TTC549 (cell line): ENCODE measurements around the gene STIM1.
"Not testable (repeated sequence)": the region's sequence is repeated elsewhere in the genome, so short reads cannot be mapped to it uniquely, and the experiment has no call there.

ENCODE experiments used
- FAIRE-seq: peaks from 2 replicates; lab custom pipeline; 2012; peaks lifted over from hg19 to GRCh38; lab: Jason Lieb, UNC

Gene STIM1

DNA sequence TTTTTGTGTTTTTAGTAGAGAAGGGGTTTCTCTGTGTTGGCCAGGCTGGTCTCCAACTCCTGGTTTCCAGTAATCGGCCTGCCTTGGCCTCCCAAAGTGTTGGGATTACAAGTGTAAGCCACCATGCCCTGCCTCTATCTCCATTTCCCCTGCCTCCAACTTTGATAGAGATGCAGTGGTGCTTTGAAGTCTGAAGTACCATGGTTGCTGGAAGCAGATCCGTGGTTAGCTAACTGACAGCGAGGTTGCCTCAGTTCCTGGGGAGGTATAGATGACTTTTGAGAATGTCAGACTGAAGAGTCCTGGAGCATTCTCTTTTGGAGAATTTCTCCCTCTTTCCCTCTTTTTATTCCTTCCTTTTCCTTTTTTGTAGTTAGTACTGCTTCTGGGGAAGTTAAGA lies 127.6 kb downstream of the STIM1 start:
- FAIRE-seq: no peak

DNA sequence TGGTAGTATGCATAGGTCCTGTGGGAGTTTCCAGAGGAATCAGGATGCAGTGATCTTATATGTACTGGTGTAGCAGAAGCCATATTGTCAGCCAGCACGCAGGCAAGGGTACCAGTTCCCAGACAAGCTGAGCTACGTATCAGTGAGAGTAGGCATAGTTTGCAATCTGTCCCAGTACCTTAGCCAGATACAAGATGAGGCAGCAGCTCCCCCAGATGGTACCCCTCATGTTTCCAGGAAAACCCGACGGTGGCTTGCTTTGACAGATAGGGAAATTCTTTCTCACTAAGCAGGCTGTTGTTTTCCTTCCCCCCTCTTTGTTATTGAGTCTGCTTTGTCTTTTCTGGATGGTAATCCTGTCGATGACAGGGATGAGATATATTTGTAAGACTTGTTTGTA lies 129.4 kb downstream of the STIM1 start:
- FAIRE-seq: no peak

DNA sequence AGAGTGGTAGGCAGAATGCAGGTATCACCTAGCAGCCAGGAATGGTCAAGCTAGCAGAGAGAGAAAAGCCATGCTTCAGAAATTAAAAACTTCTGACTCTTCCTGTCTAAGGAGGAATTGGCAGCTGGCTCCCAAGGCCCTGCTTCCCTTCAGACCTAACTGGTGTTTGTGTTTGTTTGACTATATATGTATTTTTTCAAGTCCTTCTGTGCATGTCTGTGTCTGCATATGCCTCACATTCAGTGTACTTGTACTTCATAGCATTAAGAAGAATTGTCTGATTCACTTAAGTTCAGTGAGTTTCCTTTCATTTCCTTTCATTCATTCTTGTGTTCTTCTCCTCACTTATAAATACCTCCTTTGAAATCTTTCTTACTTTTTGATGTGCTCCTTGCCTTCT lies 130.2 kb downstream of the STIM1 start:
- no peak for FAIRE-seq

DNA sequence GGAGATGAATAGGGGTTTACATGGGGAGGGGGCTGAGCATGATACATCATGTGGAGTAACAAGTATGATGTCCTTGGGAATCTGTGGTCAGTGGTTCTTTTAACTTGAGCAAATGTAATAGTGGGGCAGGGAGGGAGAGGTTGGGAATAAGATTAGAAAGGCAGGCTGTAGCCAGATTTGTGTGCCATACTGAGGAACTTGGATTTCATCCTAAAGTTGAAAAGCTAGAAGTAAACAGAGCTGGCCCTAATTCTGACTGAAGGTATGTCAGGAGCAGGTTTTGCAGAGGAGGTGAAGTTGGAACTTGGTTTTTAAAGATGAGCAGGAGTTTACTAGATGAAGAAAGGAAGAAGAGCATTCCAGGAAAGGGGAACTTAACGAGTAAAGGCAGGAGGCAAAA lies 130.8 kb downstream of the STIM1 start:
- no peak for FAIRE-seq

DNA sequence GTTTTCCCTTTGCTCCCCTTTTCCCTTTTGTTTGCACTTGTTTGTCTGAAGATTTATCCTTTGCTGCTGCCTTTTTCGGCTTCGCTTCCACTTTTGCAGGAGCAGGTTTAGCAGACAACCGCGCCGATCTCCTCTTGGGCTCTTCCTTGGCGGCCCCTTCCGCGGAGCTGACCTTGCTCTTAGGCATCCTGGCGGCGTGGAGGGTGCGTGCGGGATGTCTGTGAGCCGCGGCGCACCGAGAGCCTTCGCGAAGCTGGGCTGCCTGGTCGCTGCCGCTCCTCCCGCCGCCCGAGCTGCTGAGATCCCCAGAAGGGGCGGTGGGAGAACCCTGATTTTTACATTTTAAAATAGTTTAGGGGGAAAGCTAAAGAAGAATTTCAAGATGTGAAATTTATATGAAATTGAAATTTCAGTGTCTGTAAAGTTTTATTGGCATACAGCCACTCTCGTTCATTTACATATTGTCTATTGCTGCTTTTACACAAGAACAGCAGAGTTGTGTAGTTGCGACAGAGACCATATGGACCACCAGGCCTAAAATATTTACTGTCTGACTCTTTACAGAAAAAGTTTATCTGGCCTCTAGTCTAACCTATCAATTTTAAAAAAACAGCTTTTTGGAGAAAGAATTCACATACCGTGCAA lies 133.9 kb downstream of the STIM1 start:
- FAIRE-seq: no peak

DNA sequence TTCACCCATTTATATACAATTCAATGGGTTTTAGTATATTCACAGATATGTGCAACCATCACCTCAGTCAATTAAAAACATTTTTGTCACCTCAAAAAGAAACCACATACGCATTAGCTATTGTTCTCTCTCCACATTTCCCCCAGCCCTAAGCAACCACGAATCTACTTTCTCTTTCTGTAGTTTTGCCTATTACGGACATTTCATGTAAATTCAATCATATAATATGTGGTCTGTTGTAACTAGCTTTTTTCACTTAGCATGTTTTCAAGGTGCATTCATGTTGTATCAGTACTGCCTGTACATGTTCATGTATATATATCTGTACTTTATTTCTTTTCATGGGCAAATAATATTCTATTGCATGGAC lies 134.4 kb downstream of the STIM1 start:
- FAIRE-seq: no peak

DNA sequence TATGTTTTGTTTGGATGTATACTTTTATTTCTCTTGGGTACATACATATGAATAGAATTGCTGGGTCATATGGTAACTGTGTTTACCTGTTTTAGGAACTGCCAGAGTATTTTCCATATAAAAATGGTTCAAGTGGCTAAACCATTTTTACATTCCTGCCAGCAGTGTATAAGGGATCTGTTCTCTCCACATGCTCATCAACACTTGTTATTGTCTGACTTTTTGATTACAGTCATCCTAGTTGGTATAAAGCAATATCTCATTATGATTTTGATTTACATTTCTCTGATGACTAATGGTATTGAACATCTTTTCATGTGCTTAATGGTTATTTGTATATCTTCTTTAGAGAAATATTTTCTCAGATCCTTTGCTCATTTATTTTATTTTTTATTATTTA lies 134.9 kb downstream of the STIM1 start:
- no peak for FAIRE-seq

DNA sequence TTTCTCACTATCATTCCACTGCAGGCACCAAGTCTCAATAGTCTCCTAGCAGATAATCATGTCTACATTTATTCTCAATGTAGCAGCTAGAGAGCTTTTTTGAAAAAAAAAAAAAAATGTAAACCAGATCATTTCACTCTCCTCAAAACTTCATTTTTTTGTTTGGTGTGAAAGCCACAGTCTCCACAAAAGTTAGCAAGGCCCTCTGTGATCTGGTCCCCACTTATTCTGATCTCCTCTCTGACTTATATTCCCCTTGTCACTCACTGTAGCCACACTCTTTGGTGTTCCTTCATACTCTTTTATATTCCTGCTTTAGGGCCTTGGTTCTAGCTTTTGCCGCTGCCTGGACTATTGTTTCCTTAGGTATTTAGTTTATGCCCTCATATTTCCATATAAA lies 137.5 kb downstream of the STIM1 start:
- no peak for FAIRE-seq

DNA sequence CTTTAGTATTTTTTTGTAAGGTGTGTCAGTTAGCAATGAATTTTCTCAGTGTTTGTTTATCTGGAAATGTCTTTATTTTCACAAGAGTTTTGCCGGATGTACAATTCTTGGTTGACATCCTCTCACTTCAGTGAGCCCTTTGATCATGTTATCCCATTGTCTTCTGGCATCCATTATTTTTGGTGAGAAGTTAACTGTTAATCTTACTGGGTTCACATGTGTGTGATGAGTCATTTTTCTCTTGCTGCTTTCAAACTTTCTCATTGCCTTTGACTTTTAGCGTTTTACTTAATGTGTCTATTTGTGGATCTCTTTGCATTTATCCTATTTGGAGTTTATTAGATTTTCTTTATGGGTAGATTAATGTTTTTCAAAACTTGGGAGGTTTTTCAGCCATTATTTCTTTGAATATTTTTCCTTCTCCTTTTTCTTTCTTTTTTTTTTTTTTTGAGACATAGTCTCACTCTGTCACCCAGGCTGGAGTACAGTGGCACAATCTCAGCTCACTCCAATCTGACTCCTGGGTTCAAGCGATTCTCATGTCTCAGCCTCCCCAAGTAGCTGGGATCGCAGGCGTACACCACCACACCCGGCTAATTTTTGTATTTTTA lies 138.7 kb downstream of the STIM1 start:
- FAIRE-seq: no peak

DNA sequence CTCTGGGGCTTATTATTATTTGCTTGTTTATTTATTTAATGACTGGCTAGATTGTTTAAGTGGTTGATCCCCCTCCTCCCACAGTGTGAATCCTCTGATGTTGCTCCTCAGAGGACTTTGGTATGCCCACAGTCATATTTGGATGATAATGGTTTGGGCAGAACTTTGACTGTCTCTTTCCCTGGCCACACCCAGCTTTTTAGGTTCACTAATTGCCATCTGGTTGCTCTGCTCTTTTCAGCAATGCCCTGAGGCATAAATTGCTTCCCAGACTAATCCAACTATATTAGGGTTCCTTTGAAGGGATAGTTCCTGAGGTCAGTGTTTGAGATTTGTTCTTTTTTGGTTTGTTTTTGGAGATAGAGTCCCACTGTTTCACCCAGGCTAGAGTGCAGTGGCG lies 139.8 kb downstream of the STIM1 start:
- no peak for FAIRE-seq

DNA sequence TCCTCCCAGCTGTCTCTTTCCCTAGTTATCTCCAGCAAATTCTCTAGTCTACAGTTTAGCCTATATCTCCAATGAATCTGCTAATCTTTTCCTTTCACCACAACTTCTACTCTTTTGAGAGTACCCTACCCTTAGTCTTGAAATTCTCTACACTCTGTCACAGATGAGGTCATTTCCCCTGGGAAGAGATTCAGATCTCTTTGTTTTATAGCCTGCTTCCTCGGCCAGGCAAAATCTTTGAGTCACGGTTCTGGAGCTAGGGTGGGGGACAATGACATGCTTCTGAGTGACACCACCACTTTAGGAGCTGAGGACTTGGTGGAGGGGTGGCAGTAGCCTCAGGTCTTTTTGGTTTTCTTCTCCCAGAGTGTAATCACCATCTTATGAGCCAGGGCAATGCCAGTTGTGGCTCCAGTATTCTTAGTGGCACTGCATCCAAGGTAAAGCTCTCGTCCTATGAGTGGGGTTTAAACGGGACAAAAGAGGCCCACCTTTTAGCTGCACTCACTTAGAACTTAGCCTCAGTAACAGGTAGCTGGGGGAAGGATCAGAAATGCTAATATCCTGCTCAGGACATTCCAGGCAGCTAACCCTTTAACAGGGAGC lies 140.6 kb downstream of the STIM1 start:
- no peak for FAIRE-seq

DNA sequence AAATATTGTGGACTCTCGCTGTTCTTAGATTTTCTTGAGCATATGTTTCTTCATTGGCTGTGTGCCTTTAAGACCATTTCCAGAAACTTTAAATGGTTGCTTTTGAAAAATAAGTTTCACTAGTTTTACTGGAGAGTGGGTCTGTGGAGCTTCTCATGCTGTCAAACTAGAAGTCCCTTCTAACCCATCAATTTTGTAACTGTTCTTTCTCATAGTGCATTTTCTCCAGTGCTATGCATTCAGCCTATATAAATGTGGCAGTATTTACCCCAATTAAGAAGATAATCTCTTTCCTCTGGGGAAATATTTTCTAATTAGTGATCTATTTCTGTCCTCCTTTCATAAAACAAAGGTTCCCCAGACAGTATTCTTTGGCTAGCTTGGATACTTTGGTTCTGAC lies 141.2 kb downstream of the STIM1 start:
- FAIRE-seq: no peak

DNA sequence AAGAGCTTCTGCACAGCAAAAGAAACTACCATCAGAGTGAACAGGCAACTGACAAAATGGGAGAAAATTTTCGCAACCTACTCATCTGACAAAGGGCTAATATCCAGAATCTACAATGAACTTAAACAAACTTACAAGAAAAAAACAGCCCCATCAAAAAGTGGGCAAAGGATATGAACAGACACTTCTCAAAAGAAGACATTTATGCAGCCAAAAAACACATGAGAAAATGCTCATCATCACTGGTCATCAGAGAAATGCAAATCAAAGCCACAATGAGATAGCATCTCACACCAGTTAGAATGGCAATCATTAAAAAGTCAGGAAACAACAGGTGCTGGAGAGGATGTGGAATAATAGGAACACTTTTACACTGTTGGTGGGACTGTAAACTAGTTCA lies 149.3 kb downstream of the STIM1 start:
- not testable (repeated sequence) for FAIRE-seq

DNA sequence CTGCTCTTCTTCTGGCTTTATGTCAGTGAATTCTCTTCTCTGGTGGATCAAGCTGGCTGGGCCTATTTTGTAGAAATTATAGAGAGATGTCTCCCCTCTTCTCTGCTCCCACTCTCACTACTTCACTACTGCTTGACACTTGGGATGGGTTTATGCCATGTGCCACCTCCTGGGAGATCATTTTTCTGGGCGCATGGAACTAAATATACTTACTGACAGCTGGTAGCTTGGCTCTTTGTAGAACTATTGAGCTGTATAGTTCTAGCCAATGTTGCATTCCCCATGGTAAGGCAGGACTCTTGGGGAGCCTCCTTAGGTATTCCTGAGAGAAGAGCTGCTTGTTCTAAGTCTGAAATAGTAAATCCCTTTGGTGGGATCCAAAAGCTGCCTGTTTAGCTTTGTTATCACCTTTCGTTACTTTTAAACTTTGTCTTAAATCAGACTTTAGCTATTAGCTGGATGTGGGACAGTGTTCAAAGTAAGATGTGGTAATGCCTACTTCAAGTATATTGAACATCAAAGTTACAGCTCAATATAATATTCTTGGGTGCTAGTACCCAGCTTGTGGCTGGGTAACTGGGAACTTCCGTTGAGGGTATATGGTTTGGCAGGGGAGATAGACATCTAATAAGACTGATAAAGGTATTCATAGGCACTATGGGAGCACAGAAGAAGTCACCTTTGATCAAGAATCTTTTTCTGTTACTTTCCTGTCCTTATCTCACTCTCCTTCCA lies 151.6 kb downstream of the STIM1 start:
- FAIRE-seq: no peak

DNA sequence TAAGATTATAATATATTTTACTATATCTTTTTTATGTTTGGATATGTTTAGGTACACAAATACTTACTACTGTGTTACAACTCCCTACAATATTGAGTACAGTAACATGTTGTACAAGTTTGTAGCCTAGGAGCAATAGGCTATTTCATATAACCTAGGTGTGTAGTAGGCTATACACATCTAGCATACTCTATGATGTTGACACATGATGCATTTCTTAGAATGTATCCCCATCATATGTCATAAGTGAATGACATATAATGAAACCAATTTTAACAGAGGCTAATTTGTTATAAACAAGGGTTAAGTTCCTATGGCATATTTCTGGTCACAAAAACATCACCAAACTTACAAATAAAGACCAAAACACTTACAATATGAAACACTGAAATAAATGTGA lies 152.7 kb downstream of the STIM1 start:
- FAIRE-seq: no peak

DNA sequence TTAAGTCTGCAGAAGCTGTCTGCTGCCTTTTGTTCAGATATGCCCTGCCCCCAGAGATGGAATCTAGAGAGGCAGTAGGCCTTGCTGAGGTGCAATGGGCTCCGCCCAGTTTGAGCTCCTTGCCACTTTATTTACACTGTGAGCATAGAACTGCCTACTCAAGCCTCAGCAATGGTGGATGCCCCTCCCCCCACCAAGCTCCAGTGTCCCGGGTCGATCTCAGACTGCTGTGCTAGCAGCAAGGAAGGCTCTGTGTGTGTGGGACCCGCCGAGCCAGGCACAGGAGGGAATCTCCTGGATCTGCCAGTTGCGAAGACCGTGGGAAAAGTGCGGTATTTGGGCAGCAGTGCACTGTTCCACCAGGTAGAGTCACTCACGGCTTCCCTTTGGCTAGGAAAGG lies 161.1 kb downstream of the STIM1 start:
- FAIRE-seq: not testable (repeated sequence)

DNA sequence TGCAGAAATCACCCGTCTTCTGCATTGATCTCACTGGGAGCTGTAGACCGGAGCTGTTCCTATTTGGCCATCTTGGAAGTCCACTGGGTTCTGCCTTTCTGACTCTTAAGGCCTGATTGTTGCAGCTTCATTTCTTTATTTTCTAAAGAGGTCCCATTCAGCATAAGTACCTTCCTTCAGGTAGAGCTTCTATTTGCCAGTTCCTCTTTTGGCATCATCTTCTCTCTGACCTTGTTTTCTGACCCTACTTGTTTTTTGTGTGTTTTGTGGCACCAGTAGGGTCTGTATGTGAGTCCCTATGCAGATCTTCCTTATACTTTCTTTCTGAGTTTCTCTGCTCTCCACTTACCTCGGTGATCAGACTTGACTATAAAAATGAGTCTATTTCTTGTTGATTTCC lies 161.7 kb downstream of the STIM1 start:
- no peak for FAIRE-seq

DNA sequence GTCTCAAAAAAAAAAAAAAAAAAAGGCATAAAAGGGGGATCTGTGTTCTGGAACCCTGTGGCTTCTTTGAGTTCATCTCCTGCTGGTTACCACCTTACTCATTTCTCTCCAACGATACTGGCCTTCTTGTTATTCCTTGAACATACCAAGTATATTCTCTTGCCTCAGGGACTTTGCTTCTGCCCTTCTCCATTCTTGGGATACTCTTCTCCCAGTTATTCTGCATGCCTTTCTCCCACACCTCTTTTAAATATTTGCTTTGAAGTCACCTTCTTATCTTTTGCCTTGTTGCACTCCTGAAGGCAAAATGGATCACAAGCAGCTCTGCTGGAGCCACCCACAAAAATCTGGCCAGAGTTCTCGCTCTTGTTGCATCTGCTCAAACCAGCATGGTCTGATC lies 163.2 kb downstream of the STIM1 start:
- no peak for FAIRE-seq

DNA sequence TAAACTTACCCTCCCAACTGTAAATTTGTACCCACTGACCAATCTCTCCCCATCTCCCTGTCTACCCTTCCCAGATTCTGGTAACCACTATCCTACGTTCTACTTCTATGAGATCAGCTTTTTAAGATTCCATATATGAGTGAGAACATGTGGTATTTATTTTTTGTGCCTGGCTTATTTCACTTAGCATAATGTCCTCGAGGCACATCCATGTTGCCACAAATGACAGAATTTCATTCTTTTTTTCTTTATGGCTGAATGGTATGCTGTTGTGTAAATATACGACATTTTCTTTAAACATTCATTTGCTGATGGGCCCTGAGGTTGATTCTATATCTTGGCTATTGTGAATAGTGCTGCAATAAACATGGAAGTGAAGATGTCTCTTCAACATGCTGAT lies 164.4 kb downstream of the STIM1 start:
- FAIRE-seq: no peak

DNA sequence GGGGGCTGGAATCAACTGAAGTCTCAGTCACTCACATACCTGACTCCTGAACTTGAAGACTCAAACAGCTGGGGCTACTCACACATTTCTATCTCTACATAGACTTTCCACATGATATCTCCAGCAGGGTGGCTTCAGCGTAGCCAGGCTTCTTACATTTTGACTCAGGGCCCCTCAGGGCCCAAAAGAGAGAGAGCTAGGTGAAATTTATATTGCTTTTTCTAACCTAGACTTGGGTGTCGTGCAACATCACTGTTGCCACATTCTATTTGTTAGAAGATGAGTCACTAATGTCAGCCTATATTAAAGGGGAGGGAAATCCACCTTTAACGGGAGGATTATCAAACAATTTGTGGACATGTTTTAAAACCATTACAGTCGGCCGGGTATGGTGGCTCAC lies 167.2 kb downstream of the STIM1 start:
- no peak for FAIRE-seq

DNA sequence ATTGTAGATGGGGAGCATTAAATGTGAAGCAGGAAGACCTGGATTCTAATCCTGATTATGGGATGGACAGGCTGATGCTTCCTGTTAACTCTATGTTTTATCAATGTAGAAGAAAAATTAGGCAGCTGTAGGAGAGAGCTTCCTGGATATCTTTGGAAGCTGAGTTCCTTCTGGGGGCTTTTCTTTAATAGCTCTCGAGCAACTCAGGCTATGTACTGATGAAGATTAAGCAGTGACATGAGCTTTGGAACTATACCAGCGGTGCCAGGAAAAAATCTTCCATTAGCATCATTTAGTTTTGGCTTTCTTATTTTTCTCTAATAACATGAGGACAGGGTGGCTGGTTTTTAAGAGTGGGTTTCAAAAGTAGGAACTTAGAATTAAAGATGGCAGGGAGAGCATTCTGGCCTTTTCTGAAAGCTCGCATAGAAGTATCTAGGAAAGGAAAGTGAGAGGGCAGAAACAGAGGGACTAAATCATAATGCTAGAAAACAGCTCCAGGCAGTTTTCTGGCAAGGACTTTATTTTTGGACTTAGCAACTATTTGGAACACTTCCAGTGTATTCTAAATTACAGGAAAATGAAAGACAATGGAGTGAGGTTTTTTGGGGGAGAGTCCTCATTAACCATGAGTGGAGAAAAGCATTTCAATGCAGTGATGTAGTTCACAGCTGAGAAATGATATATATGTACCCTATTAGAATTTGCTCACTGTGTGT lies 169.9 kb downstream of the STIM1 start:
- FAIRE-seq: no peak

DNA sequence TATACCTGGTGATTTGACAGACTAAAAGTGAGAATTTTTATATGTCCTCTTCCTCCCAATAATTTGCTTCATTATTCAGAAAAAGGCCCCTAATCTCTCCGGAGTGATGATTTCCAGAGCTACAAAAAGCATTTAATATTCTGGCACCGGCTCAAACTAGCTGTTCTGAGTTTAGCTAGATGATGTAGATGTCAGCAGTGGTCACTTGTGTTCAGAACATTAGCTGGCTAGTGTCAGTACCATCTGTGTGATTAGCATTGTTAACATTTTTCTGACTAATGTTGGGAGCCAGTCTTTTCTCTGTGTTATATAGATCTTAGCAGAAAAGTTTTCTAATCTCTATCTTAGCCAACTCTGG lies 170.5 kb downstream of the STIM1 start:
- FAIRE-seq: no peak

DNA sequence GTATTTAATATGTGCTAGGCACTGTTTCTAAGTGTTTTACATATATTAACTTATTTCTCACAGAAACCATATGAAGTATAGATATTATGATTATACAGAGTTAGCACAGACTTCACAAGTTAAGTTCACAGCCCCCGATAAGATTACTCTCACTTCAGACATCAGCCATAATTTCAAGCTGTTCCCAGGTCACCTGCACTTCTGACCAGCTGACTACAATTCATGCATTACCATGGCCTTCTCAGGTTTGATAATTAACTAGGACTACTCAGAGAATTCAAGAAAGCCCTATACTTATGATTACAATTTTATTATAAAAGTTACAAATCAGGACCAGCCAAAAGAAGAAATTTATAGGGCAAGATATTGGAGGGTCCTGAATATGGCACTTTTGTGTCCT lies 170.9 kb downstream of the STIM1 start:
- FAIRE-seq: no peak
